NCI-H748 (cell line): Measurements from ENCODE around the gene CCDC85B.

Experiments used
- DNase-seq: peaks from one replicate; lab custom pipeline; 2025; ENCODE audit not compliant: unreplicated experiment; lab: John Stamatoyannopoulos, UW

Gene CCDC85B

GRCh38 chr11:65857500-65857852 lies 33.0 kb upstream of the CCDC85B start:
- peak; percentile 76 for DNase-seq

- DNase-seq: peak; percentile 98
Observed at GRCh38 chr11:65857853-65858680, 32.4 kb upstream of the CCDC85B start, which contains the start of gene CFL1. Gene CFL1 (minus strand): TSS chr11:65858180. CDS start chr11:65858099, 81 bp downstream.

- DNase-seq: peak; percentile 65
Observed at GRCh38 chr11:65858681-65859087, 31.8 kb upstream of the CCDC85B start.

DNA sequence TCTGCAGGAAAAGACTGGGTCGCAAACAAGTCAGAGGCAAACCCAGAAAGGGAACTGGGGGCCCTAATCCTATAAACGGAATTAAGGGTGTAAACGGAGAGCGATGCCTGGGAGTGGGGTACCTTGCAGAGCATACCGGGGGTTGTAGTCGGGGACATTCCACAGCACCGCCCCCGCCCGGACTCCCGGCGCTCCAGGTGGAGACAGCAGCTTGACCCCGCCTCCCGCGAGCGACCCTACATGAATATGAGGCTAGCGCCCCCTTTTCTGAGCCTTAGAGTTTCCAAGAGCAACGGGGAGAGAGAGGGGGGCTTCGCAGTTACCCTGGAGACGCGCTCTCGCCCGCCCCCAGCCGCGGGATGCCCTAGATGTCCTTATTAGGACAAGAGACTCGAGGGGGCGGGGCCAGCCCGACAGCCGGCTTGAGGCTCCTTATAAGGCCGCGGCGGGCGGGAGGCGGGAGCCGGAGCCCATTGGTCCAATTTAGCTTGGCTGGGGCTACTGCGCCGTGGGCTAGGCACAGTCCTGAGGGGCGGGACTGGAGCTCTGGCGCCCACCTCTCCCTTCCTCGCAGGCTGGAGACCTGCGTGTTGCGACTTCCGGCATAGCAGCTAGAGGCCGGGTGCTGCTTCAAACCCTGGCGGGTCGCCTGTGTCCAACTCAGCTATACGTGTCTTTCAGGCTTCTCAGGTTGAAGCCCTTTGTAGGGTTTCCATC lies 31.2 kb upstream of the CCDC85B start:
- DNase-seq: peak; percentile 99

GRCh38 chr11:65859812-65860277 lies 30.6 kb upstream of the CCDC85B start:
- DNase-seq: no peak

DNA sequence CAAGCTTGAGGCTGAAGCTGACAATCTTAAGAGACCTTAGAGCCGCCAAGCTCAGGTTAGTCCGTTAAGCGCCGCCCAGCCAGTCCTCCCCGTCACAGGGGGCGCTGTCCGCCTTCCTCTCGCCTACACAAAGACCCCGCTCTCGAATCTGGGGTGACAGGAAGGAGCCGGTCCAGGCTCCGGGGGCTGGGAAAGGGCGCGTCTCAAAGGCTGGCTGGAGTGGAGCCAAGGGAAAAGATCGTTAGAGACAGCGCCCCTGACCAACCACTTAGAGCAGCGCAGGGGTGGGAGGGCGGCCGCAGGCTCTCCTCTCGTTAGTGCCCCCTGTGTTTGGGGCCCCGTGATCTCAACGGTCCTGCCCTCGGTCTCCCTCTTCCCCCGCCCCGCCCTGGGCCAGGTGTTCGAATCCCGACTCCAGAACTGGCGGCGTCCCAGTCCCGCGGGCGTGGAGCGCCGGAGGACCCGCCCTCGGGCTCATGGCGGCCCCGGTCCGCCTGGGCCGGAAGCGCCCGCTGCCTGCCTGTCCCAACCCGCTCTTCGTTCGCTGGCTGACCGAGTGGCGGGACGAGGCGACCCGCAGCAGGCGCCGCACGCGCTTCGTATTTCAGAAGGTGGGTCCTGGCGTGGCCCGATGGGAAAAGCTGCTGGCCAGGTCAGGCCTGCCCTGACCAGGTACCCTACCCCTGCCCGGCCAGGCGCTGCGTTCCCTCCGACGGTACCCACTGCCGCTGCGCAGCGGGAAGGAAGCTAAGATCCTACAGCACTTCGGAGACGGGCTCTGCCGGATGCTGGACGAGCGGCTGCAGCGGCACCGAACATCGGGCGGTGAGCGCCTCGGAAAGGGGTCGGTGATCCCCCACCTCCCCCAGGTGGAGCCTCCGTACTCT lies 30.0 kb upstream of the CCDC85B start, which contains the start of gene MUS81:
TSS of gene MUS81 (plus strand) at position 156 of the 887 bp plus-strand sequence. CDS start at position 477, 321 bp downstream.
- peak; percentile 98 for DNase-seq

DNA sequence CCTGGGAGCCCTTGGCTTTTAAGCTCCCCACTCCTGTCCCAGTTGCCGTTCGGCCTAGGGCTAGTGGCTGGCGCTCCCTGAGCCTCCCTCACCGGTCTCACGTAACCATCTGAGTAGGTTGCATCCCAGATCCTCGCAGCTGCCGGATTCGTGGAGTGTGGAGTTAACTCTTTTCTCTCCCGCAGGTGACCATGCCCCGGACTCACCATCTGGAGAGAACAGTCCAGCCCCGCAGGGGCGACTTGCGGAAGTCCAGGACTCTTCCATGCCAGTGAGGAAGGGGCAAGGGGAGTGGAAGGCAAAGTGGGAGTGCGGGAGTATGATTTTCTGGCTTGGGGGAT lies 29.3 kb upstream of the CCDC85B start:
- DNase-seq: peak; percentile 56

DNA sequence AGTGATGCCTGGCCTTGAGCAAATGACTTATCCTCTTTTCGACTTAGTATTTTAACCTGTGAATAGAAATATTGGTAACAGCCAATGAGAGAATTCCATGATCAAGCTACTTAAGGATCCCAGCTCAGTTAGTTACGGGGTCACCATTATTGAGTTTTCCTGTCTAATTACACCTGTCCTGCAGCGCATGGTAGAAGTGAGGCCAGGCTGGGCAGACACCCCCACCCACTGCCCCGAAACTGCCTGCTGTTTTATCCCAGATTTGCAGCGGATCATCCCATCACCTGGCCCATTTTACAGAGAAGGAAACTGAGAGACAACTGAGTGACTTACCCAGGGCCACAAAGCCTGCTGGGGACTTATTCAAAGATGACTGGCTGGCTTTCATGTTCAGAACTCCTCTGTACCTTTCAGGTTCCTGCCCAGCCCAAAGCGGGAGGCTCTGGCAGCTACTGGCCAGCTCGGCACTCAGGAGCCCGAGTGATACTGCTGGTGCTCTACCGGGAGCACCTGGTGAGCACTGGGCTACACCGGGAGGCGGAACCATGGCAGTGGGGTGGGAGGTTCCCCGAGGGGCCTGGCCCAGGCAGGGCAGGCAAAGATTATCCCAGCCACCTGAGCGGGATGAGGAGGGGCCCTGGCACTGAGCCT lies 28.8 kb upstream of the CCDC85B start:
- no peak for DNase-seq

DNA sequence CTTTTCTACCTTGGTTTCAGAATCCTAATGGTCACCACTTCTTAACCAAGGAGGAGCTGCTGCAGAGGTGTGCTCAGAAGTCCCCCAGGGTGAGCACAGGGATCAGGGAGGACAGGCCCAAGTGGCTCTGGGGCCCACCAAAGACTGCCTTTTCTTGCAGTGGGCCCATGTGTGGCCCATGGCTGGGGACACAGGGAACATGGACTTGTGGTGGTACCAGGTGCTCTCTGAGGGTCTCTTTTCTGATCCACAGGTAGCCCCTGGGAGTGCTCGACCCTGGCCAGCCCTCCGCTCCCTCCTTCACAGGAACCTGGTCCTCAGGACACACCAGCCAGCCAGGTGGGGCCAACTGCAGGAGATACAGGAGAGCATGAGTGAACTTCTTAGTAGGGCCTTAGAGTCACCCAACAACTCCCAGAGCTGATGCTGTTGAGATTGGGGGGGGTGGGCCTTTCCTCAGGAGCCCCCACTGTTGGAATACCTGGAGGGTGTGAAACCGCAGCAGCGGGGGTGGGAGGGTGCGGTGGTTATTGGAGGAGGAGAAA lies 28.2 kb upstream of the CCDC85B start:
- DNase-seq: no peak

GRCh38 chr11:65862941-65863888 lies 27.3 kb upstream of the CCDC85B start:
- no peak for DNase-seq

DNA sequence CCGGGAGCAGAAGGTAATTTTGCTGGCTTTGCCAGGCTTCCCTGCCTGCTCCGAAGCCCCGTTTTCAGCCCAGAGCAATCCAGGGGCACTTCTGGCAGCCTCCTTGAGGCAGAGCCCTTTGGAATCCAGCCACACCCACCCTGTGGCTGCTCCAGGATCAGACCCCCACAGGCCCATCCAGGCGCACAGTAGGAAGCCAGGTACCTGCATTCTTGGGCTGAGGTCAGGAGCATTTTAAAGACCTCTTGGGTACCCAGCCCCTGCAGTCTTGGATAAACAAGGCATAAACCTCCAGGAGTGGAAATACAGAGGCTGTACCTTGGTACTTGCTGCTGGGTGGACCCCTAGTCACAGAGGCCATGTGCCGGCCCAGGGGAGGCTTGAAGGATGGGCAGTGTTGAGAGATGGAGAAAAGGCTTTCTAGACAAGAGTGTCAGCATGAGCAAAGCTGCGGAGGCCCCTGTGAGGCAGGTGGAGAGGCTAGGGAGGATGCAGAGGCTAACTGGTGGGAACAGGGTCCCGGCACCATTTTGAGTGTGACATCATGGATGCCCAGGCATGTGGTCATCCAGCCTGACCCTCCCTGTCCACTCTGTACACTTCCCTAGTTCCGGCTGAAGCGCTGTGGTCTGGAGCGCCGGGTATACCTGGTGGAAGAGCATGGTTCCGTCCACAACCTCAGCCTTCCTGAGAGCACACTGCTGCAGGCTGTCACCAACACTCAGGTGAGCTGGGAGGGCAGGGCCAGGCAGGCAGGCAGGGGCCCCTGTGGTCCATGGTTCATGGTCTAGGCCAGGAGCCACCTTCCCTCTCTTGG lies 26.4 kb upstream of the CCDC85B start:
- DNase-seq: no peak

GRCh38 chr11:65864706-65865471 lies 25.6 kb upstream of the CCDC85B start:
- no peak for DNase-seq

- no peak for DNase-seq
Observed at GRCh38 chr11:65865550-65866172, 24.8 kb upstream of the CCDC85B start.

DNA sequence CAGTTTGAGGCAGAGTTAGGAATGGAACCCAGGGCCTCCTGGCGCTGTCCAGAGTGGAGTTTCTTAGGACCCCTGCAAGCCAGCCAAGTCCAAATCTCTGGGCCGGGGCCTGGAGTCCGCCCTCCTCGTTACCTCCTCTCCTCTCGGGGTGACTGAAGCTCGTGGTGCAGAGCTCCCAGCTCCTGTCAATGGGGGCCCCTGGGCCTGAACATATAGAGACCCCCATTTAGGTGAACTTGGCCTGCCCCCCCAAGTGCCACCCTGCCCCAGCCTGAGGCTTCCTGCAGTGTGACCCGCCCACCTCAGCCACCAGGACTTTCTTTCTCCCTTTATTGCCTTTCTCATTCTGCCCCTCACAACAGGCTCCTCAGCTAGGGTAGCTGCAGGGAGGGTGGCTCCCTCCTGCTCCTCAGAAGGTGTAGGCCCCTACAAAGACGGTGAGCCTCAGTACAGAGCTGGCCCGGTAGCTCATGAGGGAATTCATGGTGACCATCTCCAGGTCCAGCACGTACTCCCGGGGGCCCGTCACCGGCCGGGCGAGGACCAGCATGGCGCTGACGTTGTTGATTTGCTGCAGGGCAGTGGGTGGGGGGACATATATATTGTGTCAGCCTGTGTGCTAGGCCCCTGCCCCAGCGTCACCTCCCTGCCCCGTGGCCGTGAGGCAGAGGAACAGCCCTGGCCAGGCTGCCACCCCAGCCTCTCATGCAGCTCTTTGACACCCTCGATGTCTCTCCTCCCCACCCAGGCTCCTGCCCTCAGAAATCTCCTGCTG lies 23.8 kb upstream of the CCDC85B start:
- DNase-seq: no peak

GRCh38 chr11:65867284-65868071 lies 23.0 kb upstream of the CCDC85B start:
- DNase-seq: no peak
